HCT116 (cell line): ENCODE results near the gene LRRC2.

Experiments used
- ATF3 ChIP-seq: IDR thresholded peaks from 2 replicates; pipeline ENCODE4 v1.6.1; 2012
- CTCF ChIP-seq, 3 experiments: fragments of 200-600 bp in 1 of 3; sonication (generic) in 1 of 3; IDR thresholded peaks in 2 of 3; conservative IDR thresholded peaks in 1 of 3; 2 replicates each; pipeline ENCODE4 v1.5.1; 2012 to 2017; ENCODE audit warnings: low read depth in 2 of 3, low read length in 2 of 3, antibody characterized with exemption in 1 of 3, borderline replicate concordance in 1 of 3, control low read depth in 1 of 3, mild to moderate bottlenecking in 1 of 3, mixed read lengths in 1 of 3, mixed run types in 1 of 3, moderate library complexity in 1 of 3; ENCODE audit not compliant: insufficient read depth in 1 of 3
- EGR1 ChIP-seq: IDR thresholded peaks from 2 replicates; pipeline ENCODE4 v1.6.1; 2012; ENCODE audit warnings: low read depth
- ELF1 ChIP-seq: IDR thresholded peaks from 2 replicates; pipeline ENCODE4 v1.6.1; 2012; ENCODE audit warnings: low read depth, borderline replicate concordance
- EZH2 ChIP-seq: fragments of 200-600 bp; sonication (generic); IDR thresholded peaks from 2 replicates; pipeline ENCODE4 v1.6.1; 2017; ENCODE audit warnings: antibody characterized with exemption, mixed run types
- EZH2phosphoT487 ChIP-seq: fragments of 200-600 bp; IDR thresholded peaks from 2 replicates; pipeline ENCODE4 v1.6.1; 2018; ENCODE audit warnings: antibody characterized with exemption, borderline replicate concordance
- JUND ChIP-seq: IDR thresholded peaks from 2 replicates; pipeline ENCODE4 v1.6.1; 2012
- POLR2A ChIP-seq: IDR thresholded peaks from 2 replicates; pipeline ENCODE4 v1.7.0; 2011; ENCODE audit warnings: borderline replicate concordance; ENCODE audit not compliant: insufficient read depth, insufficient read length; ENCODE audit errors: extremely low read depth
- RAD21 ChIP-seq: IDR thresholded peaks from 2 replicates; pipeline ENCODE4 v1.6.1; 2012; ENCODE audit warnings: low read depth, mild to moderate bottlenecking
- REST ChIP-seq: IDR thresholded peaks from 2 replicates; pipeline ENCODE4 v1.6.1; 2012; ENCODE audit warnings: low read depth
- SIN3A ChIP-seq: IDR thresholded peaks from 2 replicates; pipeline ENCODE4 v1.6.1; 2012; ENCODE audit warnings: low read depth
- SP1 ChIP-seq: IDR thresholded peaks from 2 replicates; pipeline ENCODE4 v1.6.1; 2012; ENCODE audit warnings: low read depth
- ZBTB33 ChIP-seq: IDR thresholded peaks from 2 replicates; pipeline ENCODE4 v1.6.1; 2011; ENCODE audit warnings: mild to moderate bottlenecking, low read length, moderate library complexity; ENCODE audit not compliant: insufficient replicate concordance; ENCODE audit errors: extremely low read depth
- ZNF274 ChIP-seq: fragments of 200-500 bp; sonication (Bioruptor generic); IDR thresholded peaks from 2 replicates; pipeline ENCODE4 v1.6.1; 2014; ENCODE audit warnings: mild to moderate bottlenecking, low read depth, low read length, inconsistent platforms

GRCh38 chr3:46549408-46549904 is 16.6 kb downstream of the LRRC2 start:
- no peak for TF ChIP-seq CTCF (IDR thresholded peaks at IDR 0.05 in 2 of 3, conservative IDR thresholded peaks at IDR 0.05 in 1 of 3; ENCODE audit: borderline replicate concordance in 1 of 3, insufficient read depth in 1 of 3, low read depth in 2 of 3, low read length in 2 of 3)
- no peak for TF ChIP-seq EZH2
- TF ChIP-seq POLR2A: no peak
- TF ChIP-seq SP1: no peak
- no peak for TF ChIP-seq EZH2phosphoT487
- no peak for TF ChIP-seq SIN3A
- no peak for TF ChIP-seq RAD21
- no peak for TF ChIP-seq ZBTB33
- no peak for TF ChIP-seq JUND
- no peak for TF ChIP-seq ZNF274
- TF ChIP-seq EGR1: no peak
- TF ChIP-seq ELF1: no peak
- TF ChIP-seq REST: no peak
- no peak for TF ChIP-seq ATF3
